ENCODE data around the gene NAA38.
"Not testable (repeated sequence)": the region's sequence is repeated elsewhere in the genome, so short reads cannot be mapped to it uniquely, and the experiment has no call there.

The NAA38 gene

DNA sequence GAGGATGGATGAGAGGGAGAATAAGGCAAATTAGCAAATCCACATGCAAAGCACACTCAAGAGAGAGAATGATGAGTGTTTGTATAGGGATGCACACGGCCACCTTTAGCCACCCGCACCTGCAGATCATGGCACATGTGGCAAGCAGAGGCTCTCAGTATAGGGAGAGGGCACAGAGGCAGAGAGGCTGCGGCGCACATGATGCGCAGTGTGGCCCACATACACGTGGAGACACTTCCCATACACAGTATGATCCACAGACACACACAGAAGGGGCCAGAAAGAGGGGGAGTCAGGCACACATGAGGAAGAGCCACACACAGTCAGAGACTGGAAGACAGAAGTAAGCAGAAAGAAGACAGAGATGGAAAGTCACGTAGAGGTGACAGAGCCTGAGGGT lies 24.7 kb upstream of the NAA38 start:
- no peak for DNase-seq (ENCODE audit: low read depth in 3 of 3)

DNA sequence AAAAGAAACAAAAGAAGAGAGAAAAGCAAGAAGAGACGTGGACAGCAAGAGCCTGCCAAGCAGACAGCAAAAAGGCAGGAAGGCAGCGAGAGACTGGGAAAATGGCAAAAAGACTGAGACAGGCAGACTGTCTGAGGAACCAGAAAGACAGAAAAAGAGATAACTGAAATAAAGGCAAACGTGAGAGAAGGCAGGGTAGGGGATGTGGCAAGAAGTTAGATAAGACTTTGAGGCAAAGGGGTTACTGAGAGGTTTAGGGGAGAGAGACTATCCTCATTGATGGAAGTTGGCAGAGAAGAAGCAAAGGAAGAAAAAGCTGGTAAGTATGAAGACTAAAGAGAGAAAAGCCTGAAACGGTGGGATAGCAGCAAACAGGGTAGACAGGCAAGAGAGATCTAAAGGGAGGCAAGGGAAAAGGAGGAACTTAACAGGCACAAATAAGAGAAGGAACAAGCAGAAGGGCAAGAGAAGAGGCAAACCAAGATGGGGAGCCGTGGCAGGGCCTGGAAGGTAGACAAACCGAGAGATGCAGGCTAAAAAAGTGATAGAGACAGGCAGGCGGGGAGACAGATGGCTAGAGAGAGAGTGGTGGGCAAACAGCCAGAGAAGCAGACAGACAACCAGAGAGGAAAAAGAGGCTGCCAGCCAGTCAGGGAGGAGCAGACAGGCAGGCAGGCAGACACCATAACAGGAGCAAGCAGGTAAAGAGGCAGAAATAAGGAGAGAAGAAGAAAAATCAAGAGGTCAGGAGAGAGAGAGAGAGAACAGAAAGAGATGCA lies 24.1 kb upstream of the NAA38 start:
- no peak for DNase-seq (ENCODE audit: low read depth in 3 of 3)

DNA sequence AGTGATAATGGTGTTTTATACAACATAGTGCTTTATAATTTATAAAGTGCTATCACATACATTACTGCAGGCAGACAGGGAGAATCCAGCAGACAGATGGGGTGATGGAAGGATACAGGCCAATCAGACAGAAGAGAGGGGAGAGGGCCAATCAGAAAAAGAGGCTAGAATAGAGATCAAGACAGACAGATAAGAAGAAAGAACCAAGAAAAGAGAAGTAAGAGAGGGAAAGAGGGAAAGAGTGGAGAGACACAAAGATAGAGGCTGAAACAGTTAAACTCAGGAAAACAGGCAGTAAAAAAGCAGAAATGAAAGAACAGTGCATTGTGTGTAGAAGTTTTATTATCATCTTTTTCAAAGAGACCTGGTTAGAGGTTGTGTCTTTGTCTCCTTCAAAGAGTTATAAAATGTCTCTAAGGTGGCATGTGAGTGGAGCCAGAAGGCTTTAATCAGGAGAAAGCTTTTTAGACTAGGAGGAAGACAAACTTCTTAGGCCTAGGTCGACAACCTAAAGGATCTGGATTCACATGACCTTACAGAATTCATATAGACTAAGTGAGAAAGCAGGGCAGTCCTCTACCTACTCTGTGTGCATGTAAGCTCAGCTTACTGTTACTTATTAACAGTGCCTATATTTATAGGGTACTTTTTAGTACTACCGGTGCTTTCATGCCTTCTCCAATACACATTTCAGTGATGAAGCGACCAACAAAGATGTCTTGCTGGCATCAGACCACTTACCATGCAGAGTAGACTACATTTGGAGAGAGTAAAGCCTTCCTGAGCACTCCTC lies 22.9 kb upstream of the NAA38 start:
- no peak for DNase-seq (ENCODE audit: low read depth in 3 of 3)

DNA sequence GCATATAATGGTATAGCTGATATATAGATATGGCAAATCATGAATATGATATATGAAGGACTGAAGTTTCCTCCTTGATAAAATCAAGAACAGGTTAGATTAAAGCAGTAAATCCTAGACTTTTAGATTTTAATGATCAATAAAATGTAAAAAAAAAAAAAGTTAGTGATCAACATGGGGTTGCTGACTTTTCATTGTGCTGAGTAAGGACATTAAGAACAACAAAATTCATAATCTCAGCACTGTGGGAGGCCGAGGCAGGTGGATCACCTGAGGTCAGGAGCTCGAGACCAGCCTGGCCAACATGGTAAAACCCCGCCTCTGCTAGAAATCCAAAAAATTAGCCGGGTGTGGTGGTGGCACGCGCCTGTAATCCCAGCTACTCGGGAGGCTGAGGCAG lies 20.9 kb upstream of the NAA38 start:
- no peak for DNase-seq (ENCODE audit: low read depth in 3 of 3)

DNA sequence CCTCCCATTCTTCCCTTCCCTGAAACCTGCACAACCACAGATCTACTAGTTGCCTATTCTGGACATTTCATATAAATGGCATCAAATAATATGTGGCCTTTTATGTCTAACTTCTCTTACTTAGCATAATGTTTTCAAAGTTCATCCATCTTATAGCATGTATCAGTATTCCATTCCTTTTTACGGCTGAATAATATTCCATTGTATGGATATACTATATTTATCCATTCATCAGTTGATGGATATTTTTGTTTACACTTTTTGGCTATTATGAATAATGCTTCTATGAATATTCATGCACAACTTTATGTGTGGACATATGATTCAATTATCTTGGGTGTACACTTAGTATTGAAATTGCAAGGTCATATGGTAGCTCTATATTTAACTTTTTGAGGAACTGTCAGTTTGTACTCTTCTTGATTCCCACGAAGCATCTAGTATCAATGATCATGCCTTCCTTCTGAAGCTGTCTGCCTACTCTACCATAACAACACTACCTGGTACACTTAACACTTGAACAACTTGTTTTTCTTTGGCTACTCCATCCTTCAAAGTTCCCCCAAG lies 18.5 kb upstream of the NAA38 start:
- no peak for DNase-seq (ENCODE audit: low read depth in 3 of 3)

DNA sequence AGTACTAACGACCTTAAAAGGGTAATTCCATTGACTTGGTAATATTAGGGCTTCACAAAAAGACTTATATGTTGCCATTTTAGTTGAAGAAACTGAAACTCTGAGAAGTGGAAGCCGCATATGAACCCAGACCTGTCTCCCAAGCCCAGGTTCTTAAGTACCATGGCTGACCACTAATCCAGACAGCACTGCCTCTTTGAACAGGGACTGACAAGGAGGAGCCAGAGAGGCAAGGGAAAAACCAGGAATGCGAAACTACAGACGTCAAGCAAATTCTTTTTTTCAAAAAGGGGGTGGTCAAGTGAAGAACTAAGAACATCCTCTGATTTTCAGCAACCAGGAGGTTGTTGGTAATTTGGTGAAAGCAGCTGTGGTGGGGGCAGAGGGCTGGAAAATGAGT lies 15.7 kb upstream of the NAA38 start:
- no peak for DNase-seq (ENCODE audit: low read depth in 3 of 3)

DNA sequence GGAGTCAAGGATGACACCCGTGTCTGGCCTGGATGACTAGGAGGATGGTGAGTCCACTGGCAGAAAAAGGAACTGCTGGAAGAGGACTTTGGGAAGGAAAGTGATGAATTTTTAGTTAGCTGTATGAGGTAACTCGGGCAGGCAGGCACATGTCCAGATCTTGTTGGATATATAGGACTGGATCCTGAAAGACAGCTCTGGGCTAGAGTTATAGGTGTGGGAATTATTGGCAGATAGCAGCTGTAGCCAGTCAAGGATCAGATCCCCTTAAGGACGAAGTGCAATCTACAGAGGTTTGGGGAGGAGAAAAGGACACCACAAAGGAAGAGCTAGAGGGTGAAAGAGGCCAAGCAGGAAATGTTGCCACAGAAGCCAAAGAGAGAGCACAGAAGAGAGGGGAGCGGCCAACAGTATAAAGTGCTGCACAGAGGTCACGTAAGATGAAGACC lies 10.5 kb upstream of the NAA38 start:
- DNase-seq (ENCODE audit: low read depth in 3 of 3) = no peak

DNA sequence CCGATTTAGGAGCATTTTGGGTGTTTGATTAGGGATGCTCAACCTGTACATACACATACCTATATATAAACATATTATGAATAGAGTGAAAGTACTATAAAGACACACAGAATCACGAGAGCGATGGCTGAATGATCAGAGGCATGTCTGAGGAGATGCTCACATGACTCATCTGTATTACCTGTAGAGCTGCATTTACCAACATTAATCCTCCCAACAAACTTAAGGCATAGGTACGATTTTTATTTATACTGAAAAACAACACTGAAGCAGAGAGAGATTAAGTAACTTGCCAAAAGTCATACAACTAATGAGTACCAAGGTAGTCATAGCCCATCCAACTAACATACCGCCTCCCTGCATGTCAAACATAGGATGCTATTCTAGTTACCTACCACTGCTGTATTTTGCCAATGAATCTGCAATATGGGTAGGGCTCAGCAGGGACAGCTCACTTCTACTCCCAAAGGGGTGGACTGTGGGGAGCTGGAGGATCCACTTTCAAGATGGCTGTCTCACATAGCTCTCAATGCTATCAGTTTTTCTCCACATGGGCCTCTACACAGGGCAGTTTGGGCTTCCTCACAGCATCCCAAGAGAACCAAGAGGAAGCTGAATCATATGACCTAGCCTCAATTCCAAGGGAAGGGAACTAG lies 7.8 kb upstream of the NAA38 start:
- DNase-seq (ENCODE audit: low read depth in 3 of 3) = no peak

DNA sequence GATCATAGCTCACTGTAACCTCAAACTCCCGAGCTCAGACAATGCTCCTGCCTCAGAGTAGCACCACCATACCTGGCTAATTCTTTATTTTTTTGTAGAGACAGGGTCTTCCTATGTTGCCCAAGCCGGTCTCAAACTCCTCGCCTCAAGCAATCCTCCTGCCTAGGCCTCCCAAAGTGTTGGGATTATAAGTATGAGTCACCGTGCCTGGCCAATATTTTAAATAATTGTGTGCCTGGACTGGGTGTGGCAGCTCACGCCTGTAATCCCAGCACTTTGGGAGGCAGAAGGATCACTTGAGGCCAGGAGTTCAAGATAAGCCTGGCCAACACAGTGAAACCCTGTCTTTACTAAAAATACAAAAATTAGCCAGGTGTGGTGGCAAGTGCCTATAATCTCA lies 7.0 kb upstream of the NAA38 start:
- not testable (repeated sequence) for DNase-seq (ENCODE audit: low read depth in 3 of 3)

DNA sequence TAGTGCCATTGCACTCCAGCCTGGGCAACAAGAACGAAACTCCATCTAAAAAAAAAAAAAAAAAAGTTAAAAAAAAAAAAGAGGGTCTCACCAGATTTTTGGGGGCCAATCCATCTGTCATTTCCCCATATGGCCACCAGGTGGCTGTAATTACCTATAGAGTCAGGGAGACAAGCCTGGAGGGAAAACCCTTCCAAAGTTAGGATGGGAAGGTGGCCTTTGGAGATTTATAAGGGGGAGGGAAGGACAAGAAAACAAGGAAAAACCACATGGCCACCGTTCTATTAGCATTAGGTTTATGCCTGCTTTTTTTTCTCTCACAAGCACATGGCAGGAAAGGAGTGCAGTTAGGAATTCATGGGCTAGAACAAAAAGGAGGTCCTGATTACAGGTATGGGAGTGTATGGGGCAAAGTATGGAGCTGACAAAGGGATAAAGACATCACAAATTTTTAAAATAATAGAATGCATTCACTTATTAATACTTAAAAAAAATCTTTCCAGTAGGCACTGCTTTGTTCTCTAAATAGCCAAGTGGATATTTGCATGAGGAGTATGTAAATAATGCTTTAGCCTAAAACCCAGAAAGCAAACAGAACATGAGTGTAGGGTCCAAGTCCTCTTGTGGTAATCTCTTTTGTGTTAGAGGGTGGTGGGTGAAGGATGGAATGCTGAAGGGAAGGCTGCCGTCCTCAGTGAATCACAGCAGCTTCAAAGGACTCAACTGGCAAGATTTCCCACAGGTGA lies 5.5 kb upstream of the NAA38 start:
- no peak for DNase-seq (ENCODE audit: low read depth in 3 of 3)

DNA sequence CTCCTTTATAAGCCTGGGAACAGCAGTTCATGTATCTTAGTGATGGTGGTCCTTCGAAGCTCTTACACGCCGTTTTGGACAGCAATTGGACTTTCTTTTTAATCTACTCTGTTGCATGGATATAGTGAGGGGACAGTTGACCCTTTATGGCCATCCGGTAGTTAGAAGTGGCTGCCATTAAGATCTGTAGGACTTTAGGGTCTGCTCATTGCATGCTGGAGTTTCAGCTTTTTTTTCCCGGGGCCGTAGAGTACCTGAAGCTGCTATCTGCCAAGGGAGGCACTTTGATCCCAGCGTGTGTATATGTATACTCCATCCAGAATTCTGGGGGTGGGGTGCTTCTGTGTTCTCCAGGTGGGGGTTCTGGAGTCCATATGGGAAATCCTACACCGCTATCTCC lies 1.7 kb upstream of the NAA38 start:
- no peak for DNase-seq (ENCODE audit: low read depth in 3 of 3)

DNA sequence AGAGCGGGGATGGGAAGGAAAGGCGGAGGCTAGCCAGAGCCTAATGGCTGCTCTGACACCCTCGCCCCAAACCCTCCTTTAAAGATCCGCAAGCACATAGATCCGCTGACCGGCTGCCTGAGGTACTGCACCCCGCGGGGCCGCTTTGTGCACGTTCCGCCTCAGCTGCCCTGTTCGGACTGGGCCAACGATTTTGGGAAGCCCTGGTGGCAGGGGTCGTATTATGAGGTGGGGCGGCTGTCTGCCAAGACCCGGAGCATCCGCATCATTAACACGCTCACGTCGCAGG lies 1.1 kb upstream of the NAA38 start:
- no peak for DNase-seq (ENCODE audit: low read depth in 3 of 3)

DNA sequence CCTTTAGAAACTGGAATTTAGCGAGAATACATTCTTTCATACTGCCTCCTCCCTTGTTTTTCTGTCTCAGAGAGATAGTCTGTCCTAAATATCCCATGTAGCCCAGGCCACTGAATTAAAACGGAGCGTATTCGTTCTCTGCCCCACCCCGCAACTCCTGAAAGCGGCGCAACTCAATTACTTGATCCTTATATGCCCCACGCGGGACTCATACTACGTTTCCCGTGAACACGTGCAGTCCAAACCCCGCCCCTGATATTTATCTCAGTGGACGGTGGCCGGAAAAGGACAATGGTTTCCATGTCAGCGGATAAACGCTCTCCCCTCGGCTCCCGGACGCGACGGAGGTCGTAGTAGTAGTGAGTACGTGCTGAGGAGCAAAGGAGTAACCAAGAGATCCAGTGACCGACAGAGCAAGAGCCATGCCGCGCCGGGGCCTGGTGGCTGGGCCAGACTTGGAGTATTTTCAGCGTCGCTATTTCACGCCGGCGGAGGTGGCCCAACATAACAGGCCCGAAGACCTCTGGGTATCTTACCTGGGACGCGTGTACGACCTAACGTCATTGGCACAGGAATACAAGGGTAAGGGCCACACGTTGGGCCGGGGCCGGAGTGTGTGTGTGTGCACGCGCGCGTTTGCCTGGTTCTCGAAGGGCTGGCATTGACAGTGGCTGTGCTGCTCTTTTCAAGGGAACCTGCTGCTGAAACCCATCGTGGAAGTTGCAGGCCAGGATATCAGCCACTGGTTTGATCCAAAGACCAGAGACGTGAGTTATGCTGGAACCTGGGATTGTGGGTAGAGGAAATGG lies 558 bp upstream of the NAA38 start, which contains the start of gene CYB5D1:
Gene CYB5D1, plus strand, starts transcription at position 291 of the 809 bp plus-strand sequence. Its CDS starts 132 bp downstream, at position 423.
- DNase-seq (ENCODE audit: low read depth in 3 of 3) = peak; percentile 72 to 87 (median 85)

DNA sequence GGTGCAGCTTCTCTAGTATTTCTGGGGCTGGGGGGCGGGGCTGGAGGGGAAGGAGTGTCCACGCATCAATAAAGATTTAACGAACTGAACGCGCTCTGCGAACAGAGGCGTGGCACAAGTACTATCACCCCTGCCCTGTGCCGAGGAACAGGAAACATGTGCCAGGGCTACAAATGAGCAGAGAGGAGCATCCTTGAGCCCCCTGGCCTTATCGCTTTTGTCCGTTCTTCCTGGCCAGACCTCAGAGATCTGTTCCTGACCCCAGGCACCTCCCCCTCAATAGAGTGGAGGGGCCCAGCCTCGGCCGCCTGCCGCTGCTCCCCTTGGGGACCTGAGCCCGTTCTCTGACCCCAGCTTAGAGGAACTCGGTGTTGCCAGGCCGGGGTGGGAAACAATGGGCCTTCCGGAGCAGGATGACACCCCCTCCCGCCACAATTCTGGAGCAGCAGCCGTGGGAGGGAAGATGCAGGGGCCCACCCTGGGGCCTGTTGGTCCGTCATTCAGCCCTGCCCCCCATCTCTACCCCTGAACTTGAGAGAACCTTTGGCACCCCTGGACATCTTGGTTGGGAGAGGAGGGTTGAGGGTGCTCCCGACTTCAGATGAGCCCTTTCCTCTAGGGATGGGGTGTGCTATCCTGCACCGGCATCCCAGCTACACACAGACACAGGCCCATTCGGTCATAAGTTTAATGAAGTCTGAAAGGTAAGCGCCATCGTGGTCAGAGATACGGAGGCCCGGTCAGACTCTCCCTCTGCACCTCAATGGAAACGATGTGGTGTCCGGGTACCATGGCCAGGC lies 1.1 kb downstream of the NAA38 start:
- no peak for DNase-seq (ENCODE audit: low read depth in 3 of 3)

DNA sequence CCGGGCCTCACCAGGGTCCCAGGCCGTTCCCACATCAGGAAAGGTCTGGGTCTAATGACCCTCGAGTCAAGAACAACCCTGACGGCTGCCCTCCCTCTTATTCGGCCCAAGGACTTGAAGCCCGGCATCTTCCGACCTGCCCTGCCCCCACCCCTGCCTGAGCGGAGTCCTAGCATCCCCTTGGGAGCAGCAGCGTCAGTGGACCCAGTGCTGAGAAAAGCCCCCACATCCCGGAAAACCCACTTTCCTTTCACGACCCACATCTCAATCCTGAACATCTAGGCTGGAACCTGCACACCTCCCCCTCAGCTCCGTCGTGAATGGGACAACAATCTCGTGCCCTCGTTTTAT lies 1.7 kb downstream of the NAA38 start:
- DNase-seq (ENCODE audit: low read depth in 3 of 3) = no peak

DNA sequence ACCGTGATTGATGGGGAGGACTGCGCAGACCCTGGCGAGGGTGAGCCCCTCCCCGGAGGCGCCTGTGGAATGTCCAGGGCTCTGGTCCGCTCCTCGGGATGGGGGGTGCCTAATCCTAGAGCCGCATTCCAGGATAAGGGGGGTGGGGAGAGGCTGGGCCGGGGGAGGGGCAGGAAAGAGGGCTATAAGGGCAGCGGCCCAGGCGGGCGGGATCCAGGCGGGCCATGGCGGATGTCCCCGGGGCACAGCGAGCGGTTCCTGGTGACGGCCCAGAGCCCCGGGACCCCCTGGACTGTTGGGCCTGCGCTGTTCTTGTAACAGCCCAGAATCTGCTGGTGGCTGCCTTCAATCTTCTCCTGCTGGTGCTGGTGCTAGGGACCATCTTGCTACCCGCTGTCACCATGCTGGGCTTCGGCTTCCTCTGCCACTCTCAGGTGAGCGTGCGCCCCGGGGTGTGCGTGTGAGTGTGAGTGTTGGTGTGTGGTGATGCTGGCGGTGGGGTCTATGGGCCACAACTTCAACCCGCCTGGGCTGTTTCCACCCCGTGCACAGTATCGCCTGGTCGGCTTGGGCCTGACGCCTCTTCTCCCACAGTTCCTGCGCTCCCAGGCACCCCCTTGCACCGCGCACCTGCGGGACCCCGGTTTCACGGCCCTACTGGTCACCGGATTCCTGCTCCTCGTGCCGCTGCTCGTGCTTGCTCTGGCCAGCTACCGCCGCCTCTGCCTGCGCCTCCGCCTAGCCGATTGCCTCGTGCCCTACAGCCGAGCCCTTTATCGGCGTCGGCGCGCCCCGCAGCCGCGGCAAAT lies 2.3 kb downstream of the NAA38 start, which contains the start of gene TMEM88:
Gene TMEM88, plus strand, starts transcription at position 216 of the 809 bp plus-strand sequence. Its CDS starts 9 bp downstream, at position 225.
- no peak for DNase-seq (ENCODE audit: low read depth in 3 of 3)

DNA sequence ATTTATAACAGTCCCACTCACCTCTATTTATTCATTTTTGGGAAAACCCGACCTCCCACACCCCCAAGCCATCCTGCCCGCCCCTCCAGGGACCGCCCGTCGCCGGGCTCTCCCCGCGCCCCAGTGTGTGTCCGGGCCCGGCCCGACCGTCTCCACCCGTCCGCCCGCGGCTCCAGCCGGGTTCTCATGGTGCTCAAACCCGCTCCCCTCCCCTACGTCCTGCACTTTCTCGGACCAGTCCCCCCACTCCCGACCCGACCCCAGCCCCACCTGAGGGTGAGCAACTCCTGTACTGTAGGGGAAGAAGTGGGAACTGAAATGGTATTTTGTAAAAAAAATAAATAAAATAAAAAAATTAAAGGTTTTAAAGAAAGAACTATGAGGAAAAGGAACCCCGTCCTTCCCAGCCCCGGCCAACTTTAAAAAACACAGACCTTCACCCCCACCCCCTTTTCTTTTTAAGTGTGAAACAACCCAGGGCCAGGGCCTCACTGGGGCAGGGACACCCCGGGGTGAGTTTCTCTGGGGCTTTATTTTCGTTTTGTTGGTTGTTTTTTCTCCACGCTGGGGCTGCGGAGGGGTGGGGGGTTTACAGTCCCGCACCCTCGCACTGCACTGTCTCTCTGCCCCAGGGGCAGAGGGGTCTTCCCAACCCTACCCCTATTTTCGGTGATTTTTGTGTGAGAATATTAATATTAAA lies 3.1 kb downstream of the NAA38 start:
- no peak for DNase-seq (ENCODE audit: low read depth in 3 of 3)

DNA sequence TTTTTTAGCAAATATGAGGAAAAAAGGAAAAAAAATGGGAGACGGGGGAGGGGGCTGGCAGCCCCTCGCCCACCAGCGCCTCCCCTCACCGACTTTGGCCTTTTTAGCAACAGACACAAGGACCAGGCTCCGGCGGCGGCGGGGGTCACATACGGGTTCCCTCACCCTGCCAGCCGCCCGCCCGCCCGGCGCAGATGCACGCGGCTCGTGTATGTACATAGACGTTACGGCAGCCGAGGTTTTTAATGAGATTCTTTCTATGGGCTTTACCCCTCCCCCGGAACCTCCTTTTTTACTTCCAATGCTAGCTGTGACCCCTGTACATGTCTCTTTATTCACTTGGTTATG lies 3.7 kb downstream of the NAA38 start:
- DNase-seq (ENCODE audit: low read depth in 3 of 3) = no peak

Data from stimulated activated CD4-positive, alpha-beta T cell treated with anti-CD3 and anti-CD28 coated beads, TNF-alpha, amount 100 ng/mL, for 24 hours (primary cell).